HCT116 (cell line): ENCODE data around the gene CFAP54. TPM values are rescaled to one million over a fixed set of nuclear protein-coding genes. Genes with fewer than 3 reads are reported as not detected.
"Not testable (repeated sequence)": the region's sequence is repeated elsewhere in the genome, so short reads cannot be mapped to it uniquely, and the experiment has no call there.

Source experiments
- ATAC-seq: fragments of 200-7000 bp; cut with Tn5 transposase; 2 replicates; pipeline ENCODE4 v1.9.1; 2020; ENCODE audit warnings: mild to moderate bottlenecking, moderate library complexity
- BruUV-seq: library from RNA; stranded (reverse); fragments of 400-500 nt; replicated peaks from 2 replicates; lab custom pipeline; 2021; lab: Mats Ljungman, UMichigan
- CTCF ChIA-PET: fragments of 300-600 bp; sonication (Branson Sonifier 250); formaldehyde crosslinking; loops from one replicate; lab custom pipeline; 2021; ENCODE audit warnings: antibody characterized with exemption; lab: Charles Lee
- POLR2A ChIA-PET: fragments of 300-600, 350-600 bp; sonication (Branson Sonifier 250); formaldehyde crosslinking; loops from one replicate; lab custom pipeline; 2021; ENCODE audit warnings: antibody characterized with exemption; lab: Charles Lee
- RAD21 ChIA-PET, 2 experiments: fragments of 300-600 bp; sonication (Branson Sonifier 250); formaldehyde crosslinking; loops; one replicate each; lab custom pipeline; 2023; ENCODE audit warnings: low total read pairs in 2 of 2; ENCODE audit not compliant: uncharacterized antibody in 2 of 2, unreplicated experiment in 2 of 2, low non-redundant PET in 1 of 2; lab: Charles Lee
- DNase-seq: peaks from one replicate; pipeline ENCODE4 v3.0.0-alpha.2; 2010; ENCODE audit warnings: low read depth, low spot score
- H2AFZ ChIP-seq: fragments of 200-600 bp; shearing (Covaris generic), sonication (generic); 2 replicates; pipeline ENCODE4 v1.6.1; 2017; ENCODE audit warnings: low read depth, mixed run types, mixed read lengths, antibody characterized with exemption, low read length; ENCODE audit not compliant: poor library complexity, severe bottlenecking
- H3K27ac ChIP-seq: 2 replicates; pipeline ENCODE4 v1.5.1; 2012; ENCODE audit warnings: low read depth, low read length
- H3K27me3 ChIP-seq: fragments of 200-600 bp; sonication (generic); 2 replicates; pipeline ENCODE4 v1.6.1; 2016; ENCODE audit warnings: mixed run types, low read length, mixed read lengths; ENCODE audit not compliant: insufficient read depth
- H3K36me3 ChIP-seq, 2 experiments: fragments of 200-500 bp in 1 of 2; fragments of 200-600 bp in 1 of 2; sonication (Bioruptor generic) in 1 of 2; sonication (generic) in 1 of 2; 2 replicates each; pipeline versions ENCODE4 v1.5.1 to v1.6.1; 2014 to 2016; ENCODE audit warnings: low read length in 2 of 2, inconsistent platforms in 1 of 2, mixed read lengths in 1 of 2, mixed run types in 1 of 2; ENCODE audit not compliant: insufficient read depth in 2 of 2, control insufficient read depth in 1 of 2
- H3K4me1 ChIP-seq, 2 experiments: fragments of 200-600 bp in 1 of 2; sonication (generic) in 1 of 2; 2 replicates each; pipeline versions ENCODE4 v1.5.1 to v1.6.1; 2012 to 2017; ENCODE audit warnings: low read length in 2 of 2, inconsistent platforms in 1 of 2, mild to moderate bottlenecking in 1 of 2, mixed read lengths in 1 of 2, mixed run types in 1 of 2, moderate library complexity in 1 of 2; ENCODE audit not compliant: insufficient read depth in 2 of 2, control insufficient read depth in 1 of 2
- H3K4me2 ChIP-seq: fragments of 200-600 bp; sonication (generic); 2 replicates; pipeline ENCODE4 v1.6.1; 2017; ENCODE audit warnings: mixed run types, low read length, mixed read lengths
- H3K4me3 ChIP-seq, 2 experiments: fragments of 200-600 bp in 1 of 2; sonication (generic) in 1 of 2; replicated peaks in 1 of 2; 2 replicates each; pipeline ENCODE4 v1.5.1; 2011 to 2016; ENCODE audit warnings: low read length in 2 of 2, control low read depth in 1 of 2, low read depth in 1 of 2, mild to moderate bottlenecking in 1 of 2, mixed read lengths in 1 of 2, mixed run types in 1 of 2
- H3K79me2 ChIP-seq: fragments of 200-600 bp; sonication (generic); 2 replicates; pipeline ENCODE4 v1.6.1; 2017; ENCODE audit warnings: mild to moderate bottlenecking, mixed run types, low read length, moderate library complexity, mixed read lengths; ENCODE audit not compliant: insufficient read depth
- H3K9ac ChIP-seq: fragments of 200-600 bp; sonication (generic); 2 replicates; pipeline ENCODE4 v1.6.1; 2016; ENCODE audit warnings: low read length, mixed read lengths
- H3K9me2 ChIP-seq: fragments of 200-600 bp; sonication (generic), shearing (Covaris generic); 2 replicates; pipeline ENCODE4 v1.6.1; 2017; ENCODE audit warnings: mixed run types, mild to moderate bottlenecking, moderate library complexity; ENCODE audit not compliant: insufficient read depth
- H3K9me3 ChIP-seq, 2 experiments: fragments of 200-500 bp in 1 of 2; fragments of 200-600 bp in 1 of 2; sonication (Bioruptor generic) in 1 of 2; sonication (generic) in 1 of 2; 2 replicates each; pipeline ENCODE4 v1.6.1; 2014 to 2017; ENCODE audit warnings: low read length in 2 of 2, mixed read lengths in 2 of 2, inconsistent platforms in 1 of 2, low read depth in 1 of 2, mild to moderate bottlenecking in 1 of 2, mixed run types in 1 of 2, moderate library complexity in 1 of 2; ENCODE audit not compliant: control insufficient read depth in 1 of 2, insufficient read depth in 1 of 2
- H4K20me1 ChIP-seq: fragments of 200-600 bp; sonication (generic), shearing (Covaris generic); 2 replicates; pipeline ENCODE4 v1.6.1; 2017; ENCODE audit warnings: mixed run types, mild to moderate bottlenecking, moderate library complexity; ENCODE audit not compliant: insufficient read depth
- EZH2phosphoT487 ChIP-seq: fragments of 200-600 bp; IDR thresholded peaks from 2 replicates; pipeline ENCODE4 v1.6.1; 2018; ENCODE audit warnings: antibody characterized with exemption, borderline replicate concordance
- FOSL1 ChIP-seq: IDR thresholded peaks from 2 replicates; pipeline ENCODE4 v1.6.1; 2012; ENCODE audit warnings: low read depth
- SRF ChIP-seq: IDR thresholded peaks from 2 replicates; pipeline ENCODE4 v1.6.1; 2012; ENCODE audit warnings: low read depth
- ZFX ChIP-seq: fragments of 450-650 bp; IDR thresholded peaks from 2 replicates; pipeline ENCODE4 v1.6.1; 2017
- intact Hi-C: fragments of 100-400 bp; cut with micrococcal nuclease; formaldehyde crosslinking; loops from 2 replicates; pipeline ENCODE4 v1.10.0; 2022
- total RNA-seq: library from RNA; stranded (reverse); gene quantifications from one replicate; pipeline ENCODE4 v1.2.1, GENCODE V29; 2021; ENCODE audit not compliant: unreplicated experiment
- TF ChIP-seq, protein P1 (sequence below), 3 experiments: fragments of 200-600 bp in 1 of 3; sonication (generic) in 1 of 3; IDR thresholded peaks in 2 of 3; conservative IDR thresholded peaks in 1 of 3; 2 replicates each; pipeline ENCODE4 v1.5.1; 2012 to 2017; ENCODE audit warnings: low read depth in 2 of 3, low read length in 2 of 3, antibody characterized with exemption in 1 of 3, borderline replicate concordance in 1 of 3, control low read depth in 1 of 3, mild to moderate bottlenecking in 1 of 3, mixed read lengths in 1 of 3, mixed run types in 1 of 3, moderate library complexity in 1 of 3; ENCODE audit not compliant: insufficient read depth in 1 of 3
- TF ChIP-seq, protein P2 (sequence below): IDR thresholded peaks from 2 replicates; pipeline ENCODE4 v1.6.1; 2012

CFAP54 gene
- total RNA-seq, 1 experiment from 2014 or later, result 0.25 TPM

DNA sequence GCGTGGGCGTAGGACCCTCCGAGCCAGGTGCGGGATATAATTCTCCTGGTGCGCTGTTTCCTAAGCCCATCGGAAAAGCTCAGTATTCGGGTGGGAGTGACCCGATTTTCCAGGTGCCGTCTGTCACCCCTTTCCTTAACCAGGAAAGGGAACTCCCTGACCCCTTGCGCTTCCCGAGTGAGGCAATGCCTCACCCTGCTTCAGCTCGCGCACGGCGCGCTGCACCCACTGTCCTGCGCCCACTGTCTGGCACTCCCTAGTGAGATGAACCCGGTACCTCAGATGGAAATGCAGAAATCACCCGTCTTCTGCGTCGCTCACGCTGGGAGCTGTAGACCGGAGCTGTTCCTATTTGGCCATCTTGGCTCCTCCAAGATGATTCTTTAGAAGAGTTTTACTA, 240.1 kb downstream of the CFAP54 start:
- H3K9ac ChIP-seq, H3K79me2 ChIP-seq, H3K4me3 ChIP-seq, ATAC-seq, H3K4me2 ChIP-seq, H3K36me3 ChIP-seq, H3K27ac ChIP-seq, H2AFZ ChIP-seq, H3K9me3 ChIP-seq, H4K20me1 ChIP-seq, BruUV-seq, H3K27me3 ChIP-seq, H3K9me2 ChIP-seq, CTCF ChIA-PET, H3K4me1 ChIP-seq, DNase-seq, POLR2A ChIA-PET, intact Hi-C loops, RAD21 ChIA-PET: not testable (repeated sequence)

GRCh38 chr12:96729886-96730285, 240.5 kb downstream of the CFAP54 start:
- intact Hi-C loops, result no loop called here
- Histone ChIP-seq H3K9ac (no peak overlapping the region), H3K79me2 (no peaks in the 10 kb centered on the region), H2AFZ (no peak overlapping the region), H3K27ac (no peak overlapping the region), H4K20me1 (no peaks in the 10 kb centered on the region), H3K36me3 (no peaks in the 10 kb centered on the region), H3K4me3 (no peak overlapping the region), H3K9me2 (no peaks in the 10 kb centered on the region)
- POLR2A ChIA-PET, result no interaction called here
- CTCF ChIA-PET, result no interaction called here
- RAD21 ChIA-PET, result no interaction called here
- TF ChIP-seq, protein P1, sequence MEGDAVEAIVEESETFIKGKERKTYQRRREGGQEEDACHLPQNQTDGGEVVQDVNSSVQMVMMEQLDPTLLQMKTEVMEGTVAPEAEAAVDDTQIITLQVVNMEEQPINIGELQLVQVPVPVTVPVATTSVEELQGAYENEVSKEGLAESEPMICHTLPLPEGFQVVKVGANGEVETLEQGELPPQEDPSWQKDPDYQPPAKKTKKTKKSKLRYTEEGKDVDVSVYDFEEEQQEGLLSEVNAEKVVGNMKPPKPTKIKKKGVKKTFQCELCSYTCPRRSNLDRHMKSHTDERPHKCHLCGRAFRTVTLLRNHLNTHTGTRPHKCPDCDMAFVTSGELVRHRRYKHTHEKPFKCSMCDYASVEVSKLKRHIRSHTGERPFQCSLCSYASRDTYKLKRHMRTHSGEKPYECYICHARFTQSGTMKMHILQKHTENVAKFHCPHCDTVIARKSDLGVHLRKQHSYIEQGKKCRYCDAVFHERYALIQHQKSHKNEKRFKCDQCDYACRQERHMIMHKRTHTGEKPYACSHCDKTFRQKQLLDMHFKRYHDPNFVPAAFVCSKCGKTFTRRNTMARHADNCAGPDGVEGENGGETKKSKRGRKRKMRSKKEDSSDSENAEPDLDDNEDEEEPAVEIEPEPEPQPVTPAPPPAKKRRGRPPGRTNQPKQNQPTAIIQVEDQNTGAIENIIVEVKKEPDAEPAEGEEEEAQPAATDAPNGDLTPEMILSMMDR (IDR thresholded peaks at IDR 0.05 in 2 of 3, conservative IDR thresholded peaks at IDR 0.05 in 1 of 3; ENCODE audit: borderline replicate concordance in 1 of 3, insufficient read depth in 1 of 3, low read depth in 2 of 3, low read length in 2 of 3), result no peak
- TF ChIP-seq SRF, result no peak
- TF ChIP-seq EZH2phosphoT487, result no peak
- TF ChIP-seq FOSL1, result no peak
- TF ChIP-seq, protein P2, sequence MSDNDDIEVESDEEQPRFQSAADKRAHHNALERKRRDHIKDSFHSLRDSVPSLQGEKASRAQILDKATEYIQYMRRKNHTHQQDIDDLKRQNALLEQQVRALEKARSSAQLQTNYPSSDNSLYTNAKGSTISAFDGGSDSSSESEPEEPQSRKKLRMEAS, result no peak
- no peak for TF ChIP-seq ZFX
- TF ChIP-seq, all 23 proteins: peak for 0
- H3K4me1 ChIP-seq, result no peaks in the 10 kb centered on the region
- DNase-seq (no peak), ATAC-seq (no peak)
- no peak overlapping the region for H3K4me2 ChIP-seq
- BruUV-seq, result no TSS peak
- no peaks in the 10 kb centered on the region for H3K9me3 ChIP-seq
- H3K27me3 ChIP-seq, result peaks cover 5% of the 10 kb centered on the region; the same call in 1 of the 2 replicates
